K562 (cell line): ENCODE measurements around the gene CFL1. TPM values are rescaled to one million over a fixed set of nuclear protein-coding genes. Genes with fewer than 3 reads are reported as not detected.

Experiments
- ADNP ChIP-seq: fragments of 200-800 bp; sonication (Bioruptor generic); IDR thresholded peaks from 2 replicates; pipeline ENCODE4 v1.6.1; 2016; ENCODE audit warnings: missing genetic modification characterization, missing compliant biosample characterization
- BRCA1 ChIP-seq, 2 experiments: fragments of 450-650 bp in 1 of 2; sonication (generic) in 1 of 2; formaldehyde crosslinking in 1 of 2; IDR thresholded peaks; 2 replicates each; pipeline versions ENCODE4 v1.5.0 to v1.6.1; 2017 to 2020; ENCODE audit warnings: mild to moderate bottlenecking in 1 of 2, missing genetic modification reagents in 1 of 2
- EGR1 ChIP-seq: fragments of 450-650 bp; conservative IDR thresholded peaks from 2 replicates; pipeline ENCODE4 v1.6.1; 2017; ENCODE audit warnings: mild to moderate bottlenecking
- MAZ ChIP-seq, 2 experiments: fragments of 450-650 bp in 1 of 2; sonication (generic) in 1 of 2; formaldehyde crosslinking; IDR thresholded peaks in 1 of 2; conservative IDR thresholded peaks in 1 of 2; 2 replicates each; pipeline versions ENCODE4 v1.4.0 to v1.5.0; 2020; ENCODE audit warnings: mild to moderate bottlenecking in 1 of 2, missing genetic modification reagents in 1 of 2
- POLR2G ChIP-seq: fragments of 200-400 bp; formaldehyde crosslinking; IDR thresholded peaks from 2 replicates; pipeline ENCODE4 v1.6.1; 2017; ENCODE audit warnings: low read depth, mild to moderate bottlenecking, antibody characterized with exemption, low read length, moderate library complexity
- TRIM24 ChIP-seq, 2 experiments: fragments of 450-650 bp; IDR thresholded peaks; 2 replicates each; pipeline ENCODE4 v1.6.1; 2016
- TSC22D4 ChIP-seq: fragments of 450-650 bp; IDR thresholded peaks from 2 replicates; pipeline ENCODE4 v1.6.1; 2016; ENCODE audit warnings: missing genetic modification characterization, missing biosample characterization, control low read depth
- ZFP1 ChIP-seq: fragments of 450-650 bp; formaldehyde crosslinking; IDR thresholded peaks from 2 replicates; pipeline ENCODE4 v1.4.0; 2020; ENCODE audit warnings: mild to moderate bottlenecking, mixed read lengths
- ZNF143 ChIP-seq: sonication (generic); formaldehyde crosslinking; IDR thresholded peaks from 2 replicates; pipeline ENCODE4 v1.9.0; 2022; ENCODE audit warnings: mild to moderate bottlenecking, missing genetic modification reagents
- ZNF253 ChIP-seq: fragments of 250-450 bp; sonication (Bioruptor Pico); conservative IDR thresholded peaks from 2 replicates; pipeline ENCODE4 v1.6.1; 2021; ENCODE audit warnings: mild to moderate bottlenecking
- polyA plus RNA-seq, 8 experiments: library from polyadenylated mRNA; depleted of rRNA in 4 of 8; stranded (reverse) in 5 of 8; unstranded in 3 of 8; fragments of >200 nt; fragmentation: Nextera tagmentation in 2 of 8; fragmentation: Illumina TruSeq in 1 of 8; extraction: Ambion mirVana in 2 of 8; extraction: Trizol in 1 of 8; gene quantifications; 2 replicates each; pipeline versions ENCODE4 v1.2.1 to v1.2.3, GENCODE V29; 2011 to 2014; ENCODE audit warnings: inconsistent platforms in 1 of 8, missing spikeins in 1 of 8
- total RNA-seq, 7 experiments: library from RNA; depleted of rRNA in 6 of 7; stranded (reverse); fragments of >200 nt in 6 of 7; fragmentation: Illumina TruSeq in 2 of 7; extraction: Trizol in 2 of 7; gene quantifications; 2 replicates each; pipeline versions ENCODE4 v1.2.1 to v1.2.3, GENCODE V29; 2011 to 2021; ENCODE audit warnings: low replicate concordance in 1 of 7
- TF ChIP-seq, protein P1 (sequence below): fragments of 450-650 bp; IDR thresholded peaks from 2 replicates; pipeline ENCODE4 v1.6.1; 2016; ENCODE audit warnings: low read depth
- TF ChIP-seq, protein P2 (sequence below): fragments of 250-450 bp; sonication (Bioruptor Pico); IDR thresholded peaks from 2 replicates; pipeline ENCODE4 v1.4.0; 2020; ENCODE audit warnings: mild to moderate bottlenecking, moderate library complexity, borderline replicate concordance
- TF ChIP-seq, protein P3 (sequence below), 3 experiments: fragments of 200-800 bp in 1 of 3; fragments of 250-450 bp in 1 of 3; fragments of 450-650 bp in 1 of 3; sonication (Bioruptor Pico) in 1 of 3; sonication (Bioruptor generic) in 1 of 3; formaldehyde crosslinking in 1 of 3; IDR thresholded peaks; 2 replicates each; pipeline versions ENCODE4 v1.6.1 to v1.8.0; 2016 to 2022; ENCODE audit warnings: mild to moderate bottlenecking in 2 of 3, missing genetic modification characterization in 2 of 3, missing compliant biosample characterization in 1 of 3, moderate library complexity in 1 of 3

The CFL1 gene
- total and polyA plus RNA-seq, 9 of the 15 experiments (the other 6 are each of a cell fraction or from before 2014, with no cell fraction given) = 105 to 1,101 (median 859) TPM

DNA sequence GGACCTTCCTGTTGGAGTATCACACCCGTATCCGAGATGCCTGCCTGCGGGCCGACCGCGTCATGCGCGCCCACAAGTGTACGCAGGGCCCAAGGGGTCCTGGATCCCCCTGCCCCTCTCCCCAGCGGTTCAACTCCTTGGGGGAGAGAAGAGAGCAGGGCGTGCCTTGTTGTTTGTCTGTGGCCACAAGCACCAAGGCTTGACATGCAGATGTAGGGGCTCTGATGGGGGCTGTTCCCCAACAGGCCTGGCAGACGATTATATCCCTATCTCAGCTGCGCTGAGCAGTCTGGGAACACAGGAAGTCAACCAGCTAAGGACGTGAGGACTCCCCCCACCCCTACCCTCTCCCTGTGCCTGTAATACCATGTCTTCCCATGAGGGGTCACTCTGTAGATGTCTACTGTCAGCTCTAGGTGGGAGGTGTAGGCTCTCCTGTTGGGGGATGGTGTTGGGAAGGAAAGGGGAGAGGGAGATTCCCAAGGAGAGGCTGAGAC lies 6.8 kb downstream of the CFL1 start (continued):
- TF ChIP-seq MAZ (CRISPR knock-in tag; conservative IDR thresholded peaks at IDR 0.05 in 1 of 2, IDR thresholded peaks at IDR 0.05 in 1 of 2) (peak in 1 of 2 experiments; percentile 40; a peak in 1 of 4 replicates), TRIM24 (IDR thresholded peaks at IDR 0.05) (0 out of 4 replicates have a peak, but pooled peaks of 1 of the 2 experiments have one; percentile 39), ZNF253 (CRISPR knock-in tag) (no peak), POLR2G (peak; percentile 73), TSC22D4 (tag) (no peak), ZFP1 (CRISPR knock-in tag) (no peak), ADNP (tag) (no peak), EGR1 (no peak), ZNF143 (CRISPR knock-in tag) (no peak), BRCA1 (IDR thresholded peaks at IDR 0.05) (no peak), BRCA1 (CRISPR knock-in tag; IDR thresholded peaks at IDR 0.05) (no peak)
- TF ChIP-seq, protein P1, sequence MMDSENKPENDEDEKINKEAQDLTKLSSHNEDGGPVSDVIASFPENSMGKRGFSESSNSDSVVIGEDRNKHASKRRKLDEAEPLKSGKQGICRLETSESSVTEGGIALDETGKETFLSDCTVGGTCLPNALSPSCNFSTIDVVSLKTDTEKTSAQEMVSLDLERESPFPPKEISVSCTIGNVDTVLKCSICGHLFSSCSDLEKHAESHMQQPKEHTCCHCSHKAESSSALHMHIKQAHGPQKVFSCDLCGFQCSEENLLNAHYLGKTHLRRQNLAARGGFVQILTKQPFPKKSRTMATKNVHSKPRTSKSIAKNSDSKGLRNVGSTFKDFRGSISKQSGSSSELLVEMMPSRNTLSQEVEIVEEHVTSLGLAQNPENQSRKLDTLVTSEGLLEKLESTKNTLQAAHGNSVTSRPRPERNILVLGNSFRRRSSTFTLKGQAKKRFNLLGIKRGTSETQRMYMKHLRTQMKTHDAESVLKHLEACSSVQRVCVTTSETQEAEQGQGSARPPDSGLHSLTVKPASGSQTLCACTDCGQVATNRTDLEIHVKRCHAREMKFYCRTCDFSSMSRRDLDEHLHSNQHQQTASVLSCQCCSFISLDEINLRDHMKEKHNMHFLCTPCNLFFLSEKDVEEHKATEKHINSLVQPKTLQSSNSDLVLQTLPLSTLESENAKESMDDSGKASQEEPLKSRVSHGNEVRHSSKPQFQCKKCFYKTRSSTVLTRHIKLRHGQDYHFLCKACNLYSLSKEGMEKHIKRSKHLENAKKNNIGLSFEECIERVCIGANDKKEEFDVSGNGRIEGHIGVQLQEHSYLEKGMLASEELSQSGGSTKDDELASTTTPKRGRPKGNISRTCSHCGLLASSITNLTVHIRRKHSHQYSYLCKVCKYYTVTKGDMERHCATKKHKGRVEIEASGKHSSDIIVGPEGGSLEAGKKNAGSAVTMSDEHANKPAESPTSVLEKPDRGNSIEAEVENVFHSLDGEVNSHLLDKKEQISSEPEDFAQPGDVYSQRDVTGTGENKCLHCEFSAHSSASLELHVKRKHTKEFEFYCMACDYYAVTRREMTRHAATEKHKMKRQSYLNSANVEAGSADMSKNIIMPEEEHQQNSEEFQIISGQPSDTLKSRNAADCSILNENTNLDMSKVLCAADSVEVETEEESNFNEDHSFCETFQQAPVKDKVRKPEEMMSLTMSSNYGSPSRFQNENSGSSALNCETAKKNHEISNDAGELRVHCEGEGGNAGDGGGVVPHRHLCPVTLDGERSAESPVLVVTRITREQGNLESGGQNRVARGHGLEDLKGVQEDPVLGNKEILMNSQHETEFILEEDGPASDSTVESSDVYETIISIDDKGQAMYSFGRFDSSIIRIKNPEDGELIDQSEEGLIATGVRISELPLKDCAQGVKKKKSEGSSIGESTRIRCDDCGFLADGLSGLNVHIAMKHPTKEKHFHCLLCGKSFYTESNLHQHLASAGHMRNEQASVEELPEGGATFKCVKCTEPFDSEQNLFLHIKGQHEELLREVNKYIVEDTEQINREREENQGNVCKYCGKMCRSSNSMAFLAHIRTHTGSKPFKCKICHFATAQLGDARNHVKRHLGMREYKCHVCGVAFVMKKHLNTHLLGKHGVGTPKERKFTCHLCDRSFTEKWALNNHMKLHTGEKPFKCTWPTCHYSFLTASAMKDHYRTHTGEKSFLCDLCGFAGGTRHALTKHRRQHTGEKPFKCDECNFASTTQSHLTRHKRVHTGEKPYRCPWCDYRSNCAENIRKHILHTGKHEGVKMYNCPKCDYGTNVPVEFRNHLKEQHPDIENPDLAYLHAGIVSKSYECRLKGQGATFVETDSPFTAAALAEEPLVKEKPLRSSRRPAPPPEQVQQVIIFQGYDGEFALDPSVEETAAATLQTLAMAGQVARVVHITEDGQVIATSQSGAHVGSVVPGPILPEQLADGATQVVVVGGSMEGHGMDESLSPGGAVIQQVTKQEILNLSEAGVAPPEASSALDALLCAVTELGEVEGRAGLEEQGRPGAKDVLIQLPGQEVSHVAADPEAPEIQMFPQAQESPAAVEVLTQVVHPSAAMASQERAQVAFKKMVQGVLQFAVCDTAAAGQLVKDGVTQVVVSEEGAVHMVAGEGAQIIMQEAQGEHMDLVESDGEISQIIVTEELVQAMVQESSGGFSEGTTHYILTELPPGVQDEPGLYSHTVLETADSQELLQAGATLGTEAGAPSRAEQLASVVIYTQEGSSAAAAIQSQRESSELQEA = no peak
- TF ChIP-seq, protein P2, sequence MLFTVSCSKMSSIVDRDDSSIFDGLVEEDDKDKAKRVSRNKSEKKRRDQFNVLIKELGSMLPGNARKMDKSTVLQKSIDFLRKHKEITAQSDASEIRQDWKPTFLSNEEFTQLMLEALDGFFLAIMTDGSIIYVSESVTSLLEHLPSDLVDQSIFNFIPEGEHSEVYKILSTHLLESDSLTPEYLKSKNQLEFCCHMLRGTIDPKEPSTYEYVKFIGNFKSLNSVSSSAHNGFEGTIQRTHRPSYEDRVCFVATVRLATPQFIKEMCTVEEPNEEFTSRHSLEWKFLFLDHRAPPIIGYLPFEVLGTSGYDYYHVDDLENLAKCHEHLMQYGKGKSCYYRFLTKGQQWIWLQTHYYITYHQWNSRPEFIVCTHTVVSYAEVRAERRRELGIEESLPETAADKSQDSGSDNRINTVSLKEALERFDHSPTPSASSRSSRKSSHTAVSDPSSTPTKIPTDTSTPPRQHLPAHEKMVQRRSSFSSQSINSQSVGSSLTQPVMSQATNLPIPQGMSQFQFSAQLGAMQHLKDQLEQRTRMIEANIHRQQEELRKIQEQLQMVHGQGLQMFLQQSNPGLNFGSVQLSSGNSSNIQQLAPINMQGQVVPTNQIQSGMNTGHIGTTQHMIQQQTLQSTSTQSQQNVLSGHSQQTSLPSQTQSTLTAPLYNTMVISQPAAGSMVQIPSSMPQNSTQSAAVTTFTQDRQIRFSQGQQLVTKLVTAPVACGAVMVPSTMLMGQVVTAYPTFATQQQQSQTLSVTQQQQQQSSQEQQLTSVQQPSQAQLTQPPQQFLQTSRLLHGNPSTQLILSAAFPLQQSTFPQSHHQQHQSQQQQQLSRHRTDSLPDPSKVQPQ (CRISPR knock-in tag) = no peak
- TF ChIP-seq, protein P3, sequence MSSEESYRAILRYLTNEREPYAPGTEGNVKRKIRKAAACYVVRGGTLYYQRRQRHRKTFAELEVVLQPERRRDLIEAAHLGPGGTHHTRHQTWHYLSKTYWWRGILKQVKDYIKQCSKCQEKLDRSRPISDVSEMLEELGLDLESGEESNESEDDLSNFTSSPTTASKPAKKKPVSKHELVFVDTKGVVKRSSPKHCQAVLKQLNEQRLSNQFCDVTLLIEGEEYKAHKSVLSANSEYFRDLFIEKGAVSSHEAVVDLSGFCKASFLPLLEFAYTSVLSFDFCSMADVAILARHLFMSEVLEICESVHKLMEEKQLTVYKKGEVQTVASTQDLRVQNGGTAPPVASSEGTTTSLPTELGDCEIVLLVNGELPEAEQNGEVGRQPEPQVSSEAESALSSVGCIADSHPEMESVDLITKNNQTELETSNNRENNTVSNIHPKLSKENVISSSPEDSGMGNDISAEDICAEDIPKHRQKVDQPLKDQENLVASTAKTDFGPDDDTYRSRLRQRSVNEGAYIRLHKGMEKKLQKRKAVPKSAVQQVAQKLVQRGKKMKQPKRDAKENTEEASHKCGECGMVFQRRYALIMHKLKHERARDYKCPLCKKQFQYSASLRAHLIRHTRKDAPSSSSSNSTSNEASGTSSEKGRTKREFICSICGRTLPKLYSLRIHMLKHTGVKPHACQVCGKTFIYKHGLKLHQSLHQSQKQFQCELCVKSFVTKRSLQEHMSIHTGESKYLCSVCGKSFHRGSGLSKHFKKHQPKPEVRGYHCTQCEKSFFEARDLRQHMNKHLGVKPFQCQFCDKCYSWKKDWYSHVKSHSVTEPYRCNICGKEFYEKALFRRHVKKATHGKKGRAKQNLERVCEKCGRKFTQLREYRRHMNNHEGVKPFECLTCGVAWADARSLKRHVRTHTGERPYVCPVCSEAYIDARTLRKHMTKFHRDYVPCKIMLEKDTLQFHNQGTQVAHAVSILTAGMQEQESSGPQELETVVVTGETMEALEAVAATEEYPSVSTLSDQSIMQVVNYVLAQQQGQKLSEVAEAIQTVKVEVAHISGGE (CRISPR knock-in tag; IDR thresholded peaks at IDR 0.05) = no peak
